ENCODE measurements around the gene MDK.

The MDK gene

GRCh38 chr11:46338988-46339666 is 42.3 kb upstream of the MDK start:
- H3K4me1 ChIP-seq (ENCODE audit: insufficient read depth, low read length), result peaks cover 21% of the 10 kb centered on the region
- H3K9ac ChIP-seq (ENCODE audit: low read length), result no peak overlapping the region
- H3K9me3 ChIP-seq (ENCODE audit: low read length), result no peaks in the 10 kb centered on the region
- H3K4me3 ChIP-seq (ENCODE audit: low read depth in 1 of 2, low read length in 2 of 2), result peak overlapping the region; percentile 4 to 22
- H3K27ac ChIP-seq (ENCODE audit: low read depth, low read length), result peak overlapping the region; percentile 57
- H3K36me3 ChIP-seq (ENCODE audit: insufficient read depth, low read length), result no peaks in the 10 kb centered on the region
- H3K27me3 ChIP-seq (ENCODE audit: control insufficient read depth in 1 of 2, insufficient read depth in 2 of 2, low read length in 2 of 2), result peaks cover 0 to 1% of the 10 kb centered on the region in 2 donors

GRCh38 chr11:46339816-46340215 is 41.7 kb upstream of the MDK start:
- H3K9me3 ChIP-seq (ENCODE audit: low read length), result no peaks in the 10 kb centered on the region
- no peaks in the 10 kb centered on the region for H3K27me3 ChIP-seq (ENCODE audit: control insufficient read depth in 1 of 2, insufficient read depth in 2 of 2, low read length in 2 of 2)
- no peak overlapping the region for H3K9ac ChIP-seq (ENCODE audit: low read length)
- peak overlapping the region; percentile 22 for H3K27ac ChIP-seq (ENCODE audit: low read depth, low read length)
- peaks cover 21% of the 10 kb centered on the region for H3K4me1 ChIP-seq (ENCODE audit: insufficient read depth, low read length)
- H3K4me3 ChIP-seq (ENCODE audit: low read depth in 1 of 2, low read length in 2 of 2), result no peak overlapping the region
- no peaks in the 10 kb centered on the region for H3K36me3 ChIP-seq (ENCODE audit: insufficient read depth, low read length)

GRCh38 chr11:46341454-46341853 is 40.0 kb upstream of the MDK start:
- H3K9ac ChIP-seq (ENCODE audit: low read length), result no peak overlapping the region
- H3K27ac ChIP-seq (ENCODE audit: low read depth, low read length), result no peak overlapping the region
- H3K4me3 ChIP-seq (ENCODE audit: low read depth in 1 of 2, low read length in 2 of 2), result no peak overlapping the region
- no peaks in the 10 kb centered on the region for H3K9me3 ChIP-seq (ENCODE audit: low read length)
- H3K27me3 ChIP-seq (ENCODE audit: control insufficient read depth in 1 of 2, insufficient read depth in 2 of 2, low read length in 2 of 2), result no peaks in the 10 kb centered on the region
- H3K36me3 ChIP-seq (ENCODE audit: insufficient read depth, low read length), result no peaks in the 10 kb centered on the region
- H3K4me1 ChIP-seq (ENCODE audit: insufficient read depth, low read length), result peaks cover 23% of the 10 kb centered on the region

- no peak overlapping the region for H3K27ac ChIP-seq (ENCODE audit: low read depth, low read length)
- no peaks in the 10 kb centered on the region for H3K9me3 ChIP-seq (ENCODE audit: low read length)
- no peak overlapping the region for H3K4me3 ChIP-seq (ENCODE audit: low read depth in 1 of 2, low read length in 2 of 2)
- H3K27me3 ChIP-seq (ENCODE audit: control insufficient read depth in 1 of 2, insufficient read depth in 2 of 2, low read length in 2 of 2), result no peaks in the 10 kb centered on the region
- H3K4me1 ChIP-seq (ENCODE audit: insufficient read depth, low read length), result peaks cover 28% of the 10 kb centered on the region
- H3K9ac ChIP-seq (ENCODE audit: low read length), result no peak overlapping the region
- no peaks in the 10 kb centered on the region for H3K36me3 ChIP-seq (ENCODE audit: insufficient read depth, low read length)
These were observed 39.2 kb upstream of the MDK start for GRCh38 chr11:46342239-46342638.

GRCh38 chr11:46343520-46343919 is 37.9 kb upstream of the MDK start:
- no peak overlapping the region for H3K4me3 ChIP-seq (ENCODE audit: low read depth in 1 of 2, low read length in 2 of 2)
- no peak overlapping the region for H3K9ac ChIP-seq (ENCODE audit: low read length)
- H3K9me3 ChIP-seq (ENCODE audit: low read length), result no peaks in the 10 kb centered on the region
- H3K36me3 ChIP-seq (ENCODE audit: insufficient read depth, low read length), result no peaks in the 10 kb centered on the region
- no peaks in the 10 kb centered on the region for H3K27me3 ChIP-seq (ENCODE audit: control insufficient read depth in 1 of 2, insufficient read depth in 2 of 2, low read length in 2 of 2)
- peaks cover 26% of the 10 kb centered on the region for H3K4me1 ChIP-seq (ENCODE audit: insufficient read depth, low read length)
- no peak overlapping the region for H3K27ac ChIP-seq (ENCODE audit: low read depth, low read length)

- no peak overlapping the region for H3K9ac ChIP-seq (ENCODE audit: low read length)
- H3K4me1 ChIP-seq (ENCODE audit: insufficient read depth, low read length), result peaks cover 20% of the 10 kb centered on the region
- no peaks in the 10 kb centered on the region for H3K9me3 ChIP-seq (ENCODE audit: low read length)
- no peaks in the 10 kb centered on the region for H3K36me3 ChIP-seq (ENCODE audit: insufficient read depth, low read length)
- peak overlapping the region in 1 of 2 donors; percentile 27 for H3K4me3 ChIP-seq (ENCODE audit: low read depth in 1 of 2, low read length in 2 of 2)
- H3K27ac ChIP-seq (ENCODE audit: low read depth, low read length), result no peak overlapping the region
- no peaks in the 10 kb centered on the region for H3K27me3 ChIP-seq (ENCODE audit: control insufficient read depth in 1 of 2, insufficient read depth in 2 of 2, low read length in 2 of 2)
These were observed 36.3 kb upstream of the MDK start for GRCh38 chr11:46345131-46345597.

- H3K27ac ChIP-seq (ENCODE audit: low read depth, low read length), result no peak overlapping the region
- no peak overlapping the region for H3K9ac ChIP-seq (ENCODE audit: low read length)
- no peaks in the 10 kb centered on the region for H3K9me3 ChIP-seq (ENCODE audit: low read length)
- no peaks in the 10 kb centered on the region for H3K36me3 ChIP-seq (ENCODE audit: insufficient read depth, low read length)
- H3K4me1 ChIP-seq (ENCODE audit: insufficient read depth, low read length), result peaks cover 20% of the 10 kb centered on the region
- no peaks in the 10 kb centered on the region for H3K27me3 ChIP-seq (ENCODE audit: control insufficient read depth in 1 of 2, insufficient read depth in 2 of 2, low read length in 2 of 2)
- H3K4me3 ChIP-seq (ENCODE audit: low read depth in 1 of 2, low read length in 2 of 2), result peak overlapping the region in 1 of 2 donors; percentile 70
These were observed 35.5 kb upstream of the MDK start for GRCh38 chr11:46345881-46346484.

GRCh38 chr11:46346886-46347636 is 34.4 kb upstream of the MDK start, which contains the start of gene DGKZ:
DGKZ (plus strand) TSS chr11:46347463; CDS start chr11:46347660, 197 bp downstream.
- Histone ChIP-seq H3K4me3 (ENCODE audit: low read depth in 1 of 2, low read length in 2 of 2) (peak within 1 kb of the TSS; percentile 74 to 84), H3K4me1 (ENCODE audit: insufficient read depth, low read length) (peaks cover 29% of the 10 kb centered on the region)

GRCh38 chr11:46347637-46348311 is 33.7 kb upstream of the MDK start:
- H3K4me1 ChIP-seq (ENCODE audit: insufficient read depth, low read length), result peaks cover 31% of the 10 kb centered on the region
- H3K36me3 ChIP-seq (ENCODE audit: insufficient read depth, low read length), result no peaks in the 10 kb centered on the region
- H3K9me3 ChIP-seq (ENCODE audit: low read length), result no peaks in the 10 kb centered on the region
- no peaks in the 10 kb centered on the region for H3K27me3 ChIP-seq (ENCODE audit: control insufficient read depth in 1 of 2, insufficient read depth in 2 of 2, low read length in 2 of 2)
- H3K27ac ChIP-seq (ENCODE audit: low read depth, low read length), result no peak overlapping the region
- peak overlapping the region; percentile 50 for H3K9ac ChIP-seq (ENCODE audit: low read length)
- peak overlapping the region; percentile 74 to 84 for H3K4me3 ChIP-seq (ENCODE audit: low read depth in 1 of 2, low read length in 2 of 2)

More at GRCh38 chr11:46346886-46347636, 34.4 kb upstream of the MDK start, which contains the start of gene DGKZ:
- peak within 1 kb of the TSS; percentile 50 for H3K9ac ChIP-seq (ENCODE audit: low read length)
- no peaks in the 10 kb centered on the region for H3K36me3 ChIP-seq (ENCODE audit: insufficient read depth, low read length)
- no peak within 1 kb of the TSS for H3K27ac ChIP-seq (ENCODE audit: low read depth, low read length)
- H3K9me3 ChIP-seq (ENCODE audit: low read length), result no peaks in the 10 kb centered on the region
- H3K27me3 ChIP-seq (ENCODE audit: control insufficient read depth in 1 of 2, insufficient read depth in 2 of 2, low read length in 2 of 2), result no peaks in the 10 kb centered on the region

- no peaks in the 10 kb centered on the region for H3K9me3 ChIP-seq (ENCODE audit: low read length)
- H3K27ac ChIP-seq (ENCODE audit: low read depth, low read length), result no peak overlapping the region
- H3K4me3 ChIP-seq (ENCODE audit: low read depth in 1 of 2, low read length in 2 of 2), result peak overlapping the region; percentile 74 to 84
- peaks cover 31% of the 10 kb centered on the region for H3K4me1 ChIP-seq (ENCODE audit: insufficient read depth, low read length)
- H3K36me3 ChIP-seq (ENCODE audit: insufficient read depth, low read length), result no peaks in the 10 kb centered on the region
- H3K9ac ChIP-seq (ENCODE audit: low read length), result peak overlapping the region; percentile 50
- no peaks in the 10 kb centered on the region for H3K27me3 ChIP-seq (ENCODE audit: control insufficient read depth in 1 of 2, insufficient read depth in 2 of 2, low read length in 2 of 2)
These were observed 32.7 kb upstream of the MDK start for GRCh38 chr11:46348566-46349401.

Data from muscle layer of colon (tissue), 2 donors.